Loucy (cell line): ENCODE measurements around the gene YIPF4.
"Not testable (repeated sequence)": the region's sequence is repeated elsewhere in the genome, so short reads cannot be mapped to it uniquely, and the experiment has no call there.

ENCODE experiments used
- H2AFZ ChIP-seq: fragments of 200-600 bp; sonication (generic); 2 replicates; pipeline ENCODE4 v1.6.0; 2016; ENCODE audit warnings: antibody characterized with exemption, mild to moderate bottlenecking, low read length, moderate library complexity
- H3F3A ChIP-seq: fragments of 200-600 bp; 2 replicates; pipeline ENCODE4 v1.6.0; 2016; ENCODE audit warnings: antibody characterized with exemption, low read depth, mild to moderate bottlenecking
- H3K27me3 ChIP-seq: fragments of 200-600 bp; sonication (generic); 2 replicates; pipeline ENCODE4 v1.6.1; 2014; ENCODE audit warnings: low read length, mild to moderate bottlenecking; ENCODE audit not compliant: insufficient read depth, poor library complexity, severe bottlenecking
- H3K36me3 ChIP-seq: fragments of 200-600 bp; sonication (generic); 2 replicates; pipeline ENCODE4 v1.6.1; 2016; ENCODE audit warnings: low read length; ENCODE audit not compliant: insufficient read depth
- H3K4me1 ChIP-seq: fragments of 200-600 bp; sonication (generic); 2 replicates; pipeline ENCODE4 v1.5.1; 2014; ENCODE audit warnings: low read length, mild to moderate bottlenecking; ENCODE audit not compliant: insufficient read depth, poor library complexity, severe bottlenecking
- H3K4me2 ChIP-seq: fragments of 200-600 bp; sonication (generic); 2 replicates; pipeline ENCODE4 v1.6.0; 2014; ENCODE audit warnings: antibody characterized with exemption, low read length, low read depth, mild to moderate bottlenecking; ENCODE audit not compliant: poor library complexity, severe bottlenecking
- H3K4me3 ChIP-seq: fragments of 200-600 bp; sonication (generic); 2 replicates; pipeline ENCODE4 v1.5.1; 2014; ENCODE audit warnings: low read length, mild to moderate bottlenecking, mixed read lengths; ENCODE audit not compliant: poor library complexity, severe bottlenecking
- H3K79me2 ChIP-seq: fragments of 200-600 bp; sonication (generic); 2 replicates; pipeline ENCODE4 v1.6.1; 2014; ENCODE audit warnings: low read length; ENCODE audit not compliant: insufficient read depth
- H3K9ac ChIP-seq: fragments of 200-600 bp; sonication (generic); 2 replicates; pipeline ENCODE4 v1.6.0; 2014; ENCODE audit warnings: mild to moderate bottlenecking, low read depth, low read length, moderate library complexity; ENCODE audit not compliant: poor library complexity, severe bottlenecking
- H3K9me2 ChIP-seq: fragments of 200-600 bp; sonication (generic); replicated peaks from 2 replicates; pipeline ENCODE4 v1.6.1; 2016; ENCODE audit warnings: low read depth, low read length, mixed read lengths
- H3K9me3 ChIP-seq: fragments of 200-600 bp; sonication (generic); 2 replicates; pipeline ENCODE4 v1.6.1; 2014; ENCODE audit warnings: mild to moderate bottlenecking, antibody characterized with exemption, low read length, low read depth; ENCODE audit not compliant: insufficient read depth
- H4K20me1 ChIP-seq: fragments of 200-600 bp; sonication (generic); 2 replicates; pipeline ENCODE4 v1.6.0; 2014; ENCODE audit warnings: antibody characterized with exemption, low read length, mild to moderate bottlenecking; ENCODE audit not compliant: insufficient read depth, poor library complexity, severe bottlenecking
- CTCF ChIP-seq: fragments of 200-600 bp; sonication (generic); conservative IDR thresholded peaks from 2 replicates; pipeline ENCODE4 v1.5.1; 2014; ENCODE audit warnings: mild to moderate bottlenecking, antibody characterized with exemption, low read length
- EZH2phosphoT487 ChIP-seq: fragments of 200-600 bp; IDR thresholded peaks from 2 replicates; pipeline ENCODE4 v1.6.1; 2018; ENCODE audit warnings: antibody characterized with exemption, mild to moderate bottlenecking, moderate library complexity, borderline replicate concordance

YIPF4 gene

GRCh38 chr2:32360416-32360815 is 82.7 kb downstream of the YIPF4 start:
- peaks cover 3% of the 10 kb centered on the region; the same call in 1 of the 2 replicates for H3K36me3 ChIP-seq
- no peaks in the 10 kb centered on the region for H3K9me2 ChIP-seq
- H3F3A ChIP-seq, result no peaks in the 10 kb centered on the region
- peak overlapping the region; percentile 95 for H3K9ac ChIP-seq
- H3K79me2 ChIP-seq, result peaks cover 82% of the 10 kb centered on the region
- H3K4me2 ChIP-seq, result peak overlapping the region; percentile 95
- no peak for TF ChIP-seq CTCF
- no peak for TF ChIP-seq EZH2phosphoT487
- peak overlapping the region; percentile 89 for H3K4me3 ChIP-seq
- no peaks in the 10 kb centered on the region for H3K9me3 ChIP-seq
- H4K20me1 ChIP-seq, result peaks cover 79% of the 10 kb centered on the region
- H2AFZ ChIP-seq, result no peak overlapping the region
- no peaks in the 10 kb centered on the region for H3K27me3 ChIP-seq
- H3K4me1 ChIP-seq, result peaks cover 60% of the 10 kb centered on the region

- H3K36me3 ChIP-seq, H3K9me3 ChIP-seq, H3F3A ChIP-seq, H3K27me3 ChIP-seq, H3K9ac ChIP-seq, H2AFZ ChIP-seq, H3K9me2 ChIP-seq: not testable (repeated sequence)
- Histone ChIP-seq H3K4me3 (peak overlapping the region; percentile 54), H3K4me2 (peak overlapping the region; percentile 95), H4K20me1 (peaks cover 97% of the 10 kb centered on the region), H3K79me2 (peaks cover 100% of the 10 kb centered on the region), H3K4me1 (peaks cover 54% of the 10 kb centered on the region)
Measured at GRCh38 chr2:32362997-32363396, 85.3 kb downstream of the YIPF4 start.

- Histone ChIP-seq H4K20me1 (peaks cover 97% of the 10 kb centered on the region), H3K4me1 (peaks cover 48% of the 10 kb centered on the region), H3K27me3 (no peaks in the 10 kb centered on the region), H2AFZ (no peak overlapping the region), H3K9me2 (no peaks in the 10 kb centered on the region), H3K79me2 (peaks cover 100% of the 10 kb centered on the region), H3F3A (no peaks in the 10 kb centered on the region), H3K36me3 (peaks cover 3% of the 10 kb centered on the region; the same call in 1 of the 2 replicates), H3K4me3 (peak overlapping the region; percentile 54), H3K9me3 (no peaks in the 10 kb centered on the region), H3K9ac (no peak overlapping the region), H3K4me2 (peak overlapping the region; percentile 95)
- TF ChIP-seq CTCF (no peak), EZH2phosphoT487 (no peak)
Measured at GRCh38 chr2:32363597-32363996, 85.9 kb downstream of the YIPF4 start.

- H3K9ac ChIP-seq, H3K9me2 ChIP-seq, H3K36me3 ChIP-seq, H3K9me3 ChIP-seq, H3F3A ChIP-seq, H2AFZ ChIP-seq, H3K27me3 ChIP-seq: not testable (repeated sequence)
- Histone ChIP-seq H3K79me2 (peaks cover 100% of the 10 kb centered on the region), H3K4me3 (peak overlapping the region; percentile 23), H4K20me1 (peaks cover 97% of the 10 kb centered on the region), H3K4me1 (peaks cover 42% of the 10 kb centered on the region), H3K4me2 (peak overlapping the region; percentile 95)
Measured at GRCh38 chr2:32364290-32364689, 86.6 kb downstream of the YIPF4 start.

GRCh38 chr2:32365679-32366078 is 88.0 kb downstream of the YIPF4 start:
- not testable (repeated sequence) for H3K9me2 ChIP-seq, H3K27me3 ChIP-seq, H3K36me3 ChIP-seq, H3F3A ChIP-seq, H3K4me3 ChIP-seq, H3K9me3 ChIP-seq, H3K9ac ChIP-seq, H2AFZ ChIP-seq
- Histone ChIP-seq H3K79me2 (peaks cover 99% of the 10 kb centered on the region), H3K4me1 (peaks cover 28% of the 10 kb centered on the region), H3K4me2 (peak overlapping the region; percentile 37), H4K20me1 (peaks cover 95% of the 10 kb centered on the region)
